Measurements from ENCODE around the gene RALGAPA2.

Gene RALGAPA2

DNA sequence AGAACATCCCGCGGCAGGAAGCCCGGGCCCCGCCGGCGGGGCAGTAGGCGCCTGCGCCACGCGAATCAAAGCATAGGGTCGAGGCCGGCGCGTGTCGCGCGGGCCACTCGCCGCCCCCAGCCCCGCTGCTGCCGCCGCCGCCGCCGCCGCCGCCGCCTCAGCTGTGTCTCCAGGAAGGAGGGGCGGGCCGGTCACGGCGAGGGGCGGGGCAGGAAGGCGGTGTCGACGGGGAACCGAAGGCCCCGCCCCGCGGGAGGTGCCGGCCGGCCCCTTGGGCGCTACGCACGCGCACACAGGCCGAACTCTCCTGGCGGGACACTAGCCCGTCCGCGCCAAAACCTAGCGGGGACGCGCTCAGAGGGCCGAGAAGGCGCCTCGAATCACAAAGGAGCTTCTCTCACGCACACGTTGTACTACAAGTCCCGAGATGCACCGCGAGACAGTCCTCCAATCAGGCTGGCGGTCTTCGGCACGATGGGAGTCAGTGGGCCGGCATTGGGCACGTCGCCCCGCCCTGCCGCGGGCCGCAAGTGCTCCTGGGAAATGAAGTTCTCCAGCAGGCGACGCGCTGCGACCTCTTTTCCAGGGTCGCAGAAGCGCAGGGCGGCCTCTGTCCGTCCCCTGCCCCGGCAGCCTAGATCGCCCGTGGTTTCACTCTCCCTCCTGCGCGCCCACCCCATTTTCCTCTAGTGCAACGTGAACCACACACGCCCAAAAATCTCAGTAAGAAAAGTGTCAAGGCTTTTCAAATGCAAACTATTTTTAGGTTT, at the start of gene RALGAPA2:
Gene RALGAPA2, minus strand, starts transcription at position 171 of the 770 bp plus-strand sequence. Its CDS starts 164 bp downstream, at position 7.
- peak; percentile 92 to 98 for DNase-seq (ENCODE audit: low read depth in 2 of 2)

DNA sequence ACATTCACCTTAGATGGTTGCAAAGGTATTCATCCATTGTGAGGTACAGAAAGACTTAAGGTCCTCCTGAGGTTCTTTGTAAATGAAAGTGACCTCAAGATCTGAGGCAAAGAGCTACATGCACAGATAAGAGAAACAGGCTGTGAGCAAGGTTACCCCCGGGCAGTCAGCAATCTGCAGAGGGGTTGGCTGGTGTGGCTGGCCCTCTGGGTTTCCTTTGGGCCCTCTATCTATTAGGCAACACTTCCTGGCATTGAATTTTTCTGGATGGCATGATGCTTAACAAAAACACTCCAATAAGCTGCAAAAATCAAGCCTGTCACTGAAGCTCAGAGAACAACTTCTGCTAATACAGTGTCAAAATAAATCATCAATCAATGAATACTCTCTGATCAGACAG, 48.9 kb upstream of the RALGAPA2 start:
- no peak for DNase-seq (ENCODE audit: low read depth in 2 of 2)

DNA sequence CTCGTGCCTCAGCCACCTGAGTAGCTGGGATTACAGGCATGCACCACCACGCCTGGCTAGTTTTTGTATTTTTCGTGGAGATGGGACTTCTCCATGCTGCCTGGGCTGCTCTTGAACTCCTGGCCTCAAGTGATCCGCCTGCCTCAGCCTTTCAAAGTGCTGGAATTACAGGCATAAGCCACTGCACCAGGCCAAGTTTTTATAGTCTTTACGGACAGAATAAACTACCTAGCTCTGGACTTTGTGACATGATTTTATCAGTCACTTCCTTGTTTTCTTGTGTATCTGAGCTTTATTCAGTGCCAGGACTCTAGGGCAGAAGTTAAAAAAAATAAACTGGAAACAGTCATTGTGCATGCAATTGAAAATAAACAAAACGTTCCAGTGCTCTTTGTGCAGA, 46.7 kb upstream of the RALGAPA2 start:
- DNase-seq (ENCODE audit: low read depth in 2 of 2), result no peak

DNA sequence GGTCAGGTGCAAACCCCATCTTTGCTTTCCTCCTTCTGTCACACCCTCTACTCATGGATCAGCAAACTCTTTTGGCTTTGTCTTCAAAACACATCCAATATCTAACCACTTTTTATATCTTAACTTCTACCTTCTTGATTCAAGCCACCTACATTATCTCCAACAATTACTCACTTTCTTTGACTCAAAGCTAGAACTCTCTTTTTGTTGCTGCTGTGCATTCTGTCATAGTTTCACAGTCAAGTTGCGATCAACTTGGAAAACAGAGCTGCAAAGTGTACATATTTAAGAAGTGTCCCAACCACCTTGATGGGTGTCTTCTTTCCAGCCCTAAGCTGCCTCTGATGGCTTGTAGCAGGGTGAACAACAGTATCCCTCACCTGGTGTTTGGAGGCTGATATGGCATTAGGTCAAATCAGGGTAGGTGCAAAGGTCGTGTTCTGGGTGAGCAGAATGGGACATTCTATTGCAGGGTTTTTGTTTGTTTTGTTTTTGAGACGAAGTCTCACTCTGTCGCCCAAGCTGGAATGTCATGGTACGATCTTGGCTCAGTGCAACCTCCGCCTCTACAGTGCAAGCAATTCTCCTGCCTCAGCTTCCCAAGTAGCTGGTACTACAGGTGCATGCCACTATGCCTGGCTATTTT, 43.4 kb upstream of the RALGAPA2 start:
- DNase-seq (ENCODE audit: low read depth in 2 of 2), result no peak

DNA sequence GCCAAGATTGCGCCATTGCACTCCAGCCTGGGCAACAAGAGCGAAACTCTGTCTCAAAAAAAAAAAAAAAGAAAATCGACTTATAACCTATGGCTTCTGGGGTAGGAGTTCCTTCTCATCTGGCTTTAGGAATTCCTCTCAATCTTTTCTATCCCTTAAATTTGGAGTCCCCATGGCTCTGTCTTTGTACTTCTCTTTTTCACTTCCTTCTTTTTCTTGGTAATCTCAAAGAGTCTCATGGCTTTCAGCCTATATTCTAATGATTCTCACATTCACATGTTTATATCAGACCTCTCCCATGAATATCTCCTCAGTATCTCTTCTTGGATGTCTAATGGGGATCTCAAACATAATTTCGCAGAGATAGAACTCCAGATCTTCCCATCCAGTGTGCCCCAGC, 42.8 kb upstream of the RALGAPA2 start:
- DNase-seq (ENCODE audit: low read depth in 2 of 2), result no peak

DNA sequence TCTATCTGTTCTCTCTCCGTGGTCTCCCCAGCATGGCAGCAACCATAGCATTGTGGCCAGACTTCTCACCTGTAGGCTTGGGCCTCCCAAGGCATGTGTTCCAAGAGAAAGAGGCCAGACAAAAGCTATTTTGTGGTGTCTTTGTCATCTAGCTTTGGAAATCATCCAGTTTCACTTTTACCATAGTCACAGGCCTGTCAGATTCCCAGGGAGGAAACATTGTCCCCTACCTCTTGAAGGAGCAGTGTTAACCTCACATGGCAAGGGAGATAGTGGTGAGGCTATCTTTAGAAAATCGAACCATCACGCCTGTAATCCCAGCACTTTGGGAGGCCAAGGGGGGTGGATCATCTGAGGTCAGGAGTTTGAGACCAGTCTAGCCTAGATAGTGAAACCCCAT, 42.3 kb upstream of the RALGAPA2 start:
- no peak for DNase-seq (ENCODE audit: low read depth in 2 of 2)

DNA sequence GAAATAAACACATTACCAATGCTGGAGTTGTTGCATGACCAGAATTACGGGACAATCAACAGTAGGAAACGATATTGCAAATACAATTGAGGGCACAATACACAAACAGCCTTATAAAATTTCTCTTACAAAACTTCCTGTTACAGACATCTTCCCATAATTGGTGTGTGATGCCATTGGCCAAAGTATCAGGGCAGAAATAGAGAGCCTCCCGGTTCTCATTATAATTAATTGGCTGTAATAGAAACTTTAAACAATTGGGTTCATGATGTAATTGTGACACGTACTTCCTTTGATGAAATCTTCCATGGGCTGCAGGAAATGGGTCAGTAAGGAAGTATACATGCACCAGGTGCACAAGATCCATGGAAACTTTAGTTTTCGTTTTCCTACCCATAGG, 40.3 kb upstream of the RALGAPA2 start:
- DNase-seq (ENCODE audit: low read depth in 2 of 2), result no peak

DNA sequence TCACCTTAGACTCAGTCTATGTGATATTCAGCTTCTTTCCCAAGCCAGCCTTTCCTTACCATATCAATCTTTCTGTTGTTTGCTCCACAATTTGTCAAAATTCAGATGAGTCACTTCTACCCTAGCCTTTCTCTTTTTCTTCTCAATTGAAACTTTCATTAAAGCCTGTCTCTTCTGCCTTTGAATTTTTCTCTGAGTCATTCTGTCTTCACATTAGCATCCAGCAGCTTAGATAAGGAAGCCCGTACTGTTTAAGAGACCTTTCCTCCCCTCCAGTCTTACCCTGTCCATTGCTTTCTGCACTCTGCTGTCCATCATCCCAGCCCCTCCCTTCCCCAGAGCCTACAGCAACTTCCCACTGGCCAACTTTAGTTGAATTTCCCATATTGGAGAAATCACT, 34.9 kb upstream of the RALGAPA2 start:
- no peak for DNase-seq (ENCODE audit: low read depth in 2 of 2)

DNA sequence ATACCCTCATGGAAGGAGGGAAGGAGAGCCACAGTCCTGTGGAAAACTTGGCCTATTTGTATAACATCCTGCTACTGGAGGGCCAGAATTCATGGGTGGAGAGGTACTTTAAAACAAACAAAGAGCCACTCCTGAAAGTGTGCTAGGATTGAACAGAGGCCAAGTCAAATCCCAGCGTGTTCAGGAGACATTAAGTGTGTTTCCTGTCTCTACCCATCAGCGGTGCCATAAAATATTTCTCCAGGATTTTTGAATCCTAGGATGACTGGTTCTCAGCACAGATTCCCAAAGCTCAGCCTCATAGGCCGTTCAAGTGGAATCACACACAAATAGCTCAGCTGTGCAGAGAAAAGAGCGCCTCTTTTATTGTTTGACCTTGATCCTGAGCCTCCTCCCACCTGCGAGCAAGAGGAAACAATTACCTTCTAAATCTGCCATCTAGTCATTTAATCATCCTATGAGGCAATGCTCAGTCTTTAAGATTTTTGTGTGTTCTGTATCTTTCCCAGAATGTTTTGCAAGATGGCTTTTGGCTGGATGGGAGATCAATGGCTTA, 31.8 kb upstream of the RALGAPA2 start:
- no peak for DNase-seq (ENCODE audit: low read depth in 2 of 2)

DNA sequence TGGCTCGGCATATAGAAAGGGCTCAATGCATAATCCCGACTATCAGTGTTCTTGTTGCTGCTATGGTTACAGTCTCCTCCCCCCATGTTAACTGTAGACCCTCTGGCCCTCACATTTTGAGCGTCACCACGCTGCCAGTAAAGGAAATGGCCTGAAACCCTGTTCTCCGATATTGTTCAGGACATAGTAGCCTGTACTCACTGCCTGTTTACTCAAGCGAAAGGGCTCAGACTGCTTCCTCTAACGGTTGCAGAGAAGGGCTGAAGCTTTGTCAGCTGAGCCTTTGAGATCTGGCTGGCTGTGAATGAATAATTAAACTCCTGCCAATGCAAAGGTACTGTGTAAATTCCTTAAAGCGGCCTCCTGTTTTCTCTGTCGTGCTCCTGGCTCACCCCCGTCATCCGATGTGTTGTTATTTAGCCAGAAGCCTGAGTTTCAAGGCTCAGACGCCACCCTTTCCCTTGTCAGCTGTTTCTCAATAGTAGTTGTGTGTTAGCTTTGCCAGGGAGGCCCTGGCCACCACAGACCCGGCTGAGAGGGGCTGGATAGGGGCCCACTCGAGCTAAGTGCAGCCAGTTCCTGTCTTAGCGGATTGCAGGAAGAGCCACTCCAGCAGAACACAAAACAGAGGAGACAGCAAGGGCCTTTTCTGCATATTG, 31.2 kb upstream of the RALGAPA2 start:
- DNase-seq (ENCODE audit: low read depth in 2 of 2), result no peak

DNA sequence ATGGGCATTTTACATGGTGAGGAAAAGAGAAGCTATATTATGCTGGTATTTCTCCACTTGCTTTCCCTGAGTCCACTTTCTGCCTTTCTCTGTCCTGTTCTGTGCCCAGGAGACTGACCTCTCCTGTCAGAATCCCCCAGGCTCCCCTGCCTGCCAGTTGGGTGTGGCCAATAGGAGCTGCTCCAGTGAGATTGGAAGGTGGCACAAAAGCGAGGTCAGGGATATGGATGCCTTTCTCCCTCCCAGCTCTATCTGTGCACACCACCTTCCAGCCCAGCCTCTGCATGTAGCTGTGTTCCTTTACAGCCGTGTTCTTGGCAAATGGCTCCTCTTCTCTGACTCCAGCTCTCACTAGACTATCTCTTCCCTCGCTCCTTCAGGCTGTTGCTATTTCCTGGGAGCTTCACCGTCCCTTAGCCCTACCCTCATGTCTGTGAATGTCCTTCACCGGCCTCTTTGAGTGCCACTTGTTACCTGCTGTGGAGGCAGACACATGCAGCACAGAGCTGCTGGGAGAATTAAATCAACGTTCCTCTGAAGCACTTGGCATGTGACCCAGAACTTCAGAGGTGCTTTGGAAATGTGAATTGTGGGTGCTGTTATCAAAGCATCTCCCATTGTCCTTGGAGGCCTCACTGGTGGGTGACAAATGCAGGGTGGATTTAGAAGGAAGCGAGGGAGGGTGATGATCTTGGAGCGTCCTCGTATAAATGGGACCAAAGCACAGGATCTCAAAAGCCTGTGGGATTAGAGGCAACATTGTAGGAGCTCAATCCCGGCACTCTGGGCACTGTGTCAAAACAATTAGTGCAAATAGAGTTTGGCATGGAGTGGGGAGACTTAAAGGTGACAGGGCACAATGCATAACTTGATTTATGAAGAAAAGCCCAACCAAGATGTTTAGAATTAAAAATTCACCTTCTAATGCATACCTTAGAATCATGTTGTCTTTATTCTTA, 28.9 kb upstream of the RALGAPA2 start:
- no peak for DNase-seq (ENCODE audit: low read depth in 2 of 2)

DNA sequence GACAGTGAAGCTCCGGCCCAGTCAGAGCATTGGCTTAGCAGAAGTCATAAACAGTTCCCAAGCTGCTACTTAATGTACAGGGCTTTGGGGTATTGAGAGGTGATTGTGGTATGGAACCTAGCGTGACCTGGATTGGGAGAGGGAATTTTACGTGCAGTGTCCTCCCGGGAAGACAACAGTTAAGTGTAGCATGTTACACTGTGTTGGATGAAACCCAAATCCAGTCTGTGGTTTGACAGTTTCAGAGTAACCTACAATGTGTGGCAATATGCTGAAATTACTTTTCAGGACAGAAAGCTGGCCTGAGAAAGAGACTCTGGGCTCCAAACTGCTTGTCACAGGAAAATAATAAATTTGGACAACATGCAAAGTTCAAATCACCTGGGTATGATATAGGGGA, 28.1 kb upstream of the RALGAPA2 start:
- DNase-seq (ENCODE audit: low read depth in 2 of 2), result no peak

DNA sequence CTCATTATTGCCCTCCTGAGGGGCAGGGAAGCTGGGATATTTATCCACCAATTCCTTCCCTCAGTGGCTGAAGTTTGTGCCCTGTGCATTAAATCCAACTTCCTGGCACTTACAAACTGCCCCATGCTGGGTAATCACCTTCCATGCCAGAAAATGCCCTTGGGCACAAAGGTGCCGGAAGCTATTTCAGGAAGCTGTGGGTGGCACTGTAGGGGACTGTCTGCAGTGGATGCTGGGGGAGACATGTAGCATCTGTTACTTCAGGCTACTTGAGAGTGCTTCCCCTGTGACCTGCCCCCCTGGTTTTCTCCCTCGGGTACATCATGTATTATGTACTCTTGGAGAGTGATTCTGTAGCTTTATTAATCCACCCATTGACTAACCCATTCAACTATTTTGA, 24.7 kb upstream of the RALGAPA2 start:
- DNase-seq (ENCODE audit: low read depth in 2 of 2), result no peak

DNA sequence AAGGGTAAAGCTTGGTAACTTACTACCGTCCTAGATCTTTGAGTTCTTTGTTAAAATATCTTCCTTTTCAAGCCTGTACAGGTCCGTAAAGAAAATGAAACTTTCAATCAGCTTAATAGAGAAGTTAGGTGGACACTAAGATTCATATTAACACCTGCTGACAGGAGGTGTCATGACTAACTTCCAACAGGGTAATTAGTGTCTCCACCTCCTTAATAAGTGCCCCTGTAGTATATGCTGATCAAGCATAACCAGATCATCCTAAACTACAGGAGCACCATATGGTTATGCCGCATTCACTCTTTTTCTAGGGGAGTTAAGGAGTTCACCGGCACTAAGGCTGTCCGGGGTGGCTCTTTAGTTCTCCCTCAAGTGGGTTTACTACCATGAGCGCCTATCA, 23.9 kb upstream of the RALGAPA2 start:
- no peak for DNase-seq (ENCODE audit: low read depth in 2 of 2)

DNA sequence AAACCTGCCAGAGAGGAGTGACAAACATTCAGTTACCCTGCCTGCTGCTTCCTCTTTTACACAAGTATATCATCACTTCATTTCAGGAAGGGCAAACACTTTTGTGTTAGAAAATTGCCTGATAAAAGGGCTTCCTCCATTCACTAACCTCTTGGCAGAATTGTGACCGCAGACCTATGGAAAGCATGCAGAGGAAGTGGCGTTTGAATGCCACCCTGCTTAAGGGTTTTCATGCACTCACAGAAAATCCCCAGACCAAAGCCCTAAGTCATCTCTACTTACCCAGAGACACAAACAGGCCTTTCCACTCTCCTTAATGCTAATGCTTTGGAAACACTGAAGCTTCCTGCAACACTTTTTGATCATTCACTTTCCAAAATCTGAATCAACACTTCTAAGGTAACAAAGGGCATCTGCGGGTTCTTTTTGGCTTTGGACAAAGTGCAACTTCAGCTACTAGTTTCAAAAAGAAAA, 22.1 kb upstream of the RALGAPA2 start:
- DNase-seq (ENCODE audit: low read depth in 2 of 2), result no peak

DNA sequence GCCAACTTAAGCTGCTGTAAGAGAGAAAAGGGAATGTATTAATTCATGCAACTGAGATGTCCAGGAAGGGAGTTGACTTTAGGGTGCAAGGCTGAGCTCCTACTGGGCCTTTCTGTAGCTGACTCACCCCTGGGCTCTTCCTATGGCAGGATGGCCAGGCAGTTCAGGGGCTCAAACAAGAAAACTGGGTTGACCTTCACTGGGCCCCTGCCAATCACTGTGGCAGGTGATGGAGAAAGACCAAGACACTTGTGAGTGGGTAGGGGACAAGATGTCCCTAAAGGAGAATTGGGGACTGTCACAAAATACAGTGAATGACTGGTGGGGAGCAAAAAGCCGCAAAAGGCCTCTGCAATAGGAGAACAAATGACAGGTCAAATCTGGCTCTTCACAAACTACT, 21.5 kb upstream of the RALGAPA2 start:
- no peak for DNase-seq (ENCODE audit: low read depth in 2 of 2)

DNA sequence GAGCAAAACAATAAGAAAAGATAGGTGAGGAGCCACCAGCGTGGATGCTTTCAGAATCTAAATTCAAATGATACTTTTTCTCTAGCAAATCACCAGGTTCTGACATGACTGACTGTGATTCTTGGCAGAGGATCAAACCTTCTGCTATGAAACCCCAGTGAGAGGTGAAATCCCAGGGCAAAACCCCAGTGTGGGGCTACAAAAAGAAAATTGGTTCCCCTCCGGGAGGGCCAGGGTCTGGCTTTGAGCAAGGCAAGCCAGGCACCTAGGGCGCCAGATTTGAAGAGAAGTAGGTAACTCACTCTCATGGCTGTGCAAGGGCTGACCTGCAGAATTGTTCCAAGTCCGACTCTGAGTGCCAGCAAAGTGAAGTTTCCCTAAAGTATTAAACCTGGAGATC, 20.2 kb upstream of the RALGAPA2 start:
- DNase-seq (ENCODE audit: low read depth in 2 of 2), result no peak

DNA sequence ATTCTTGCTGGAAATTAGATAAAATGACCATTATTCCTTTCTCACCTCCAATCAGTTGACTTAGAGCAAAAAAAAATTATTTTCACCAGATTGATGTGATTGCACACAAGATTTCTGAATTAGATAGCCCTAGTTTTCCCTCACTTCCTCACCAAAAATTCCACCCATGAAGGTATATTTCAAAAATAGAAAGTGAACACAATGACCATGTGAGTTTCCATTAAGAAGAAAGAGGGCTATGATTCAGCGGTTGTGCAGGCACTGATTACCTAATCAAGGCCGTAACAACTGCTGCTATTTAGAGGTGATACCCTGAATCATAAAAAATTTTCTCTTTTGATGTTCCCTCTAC, 19.5 kb upstream of the RALGAPA2 start:
- DNase-seq (ENCODE audit: low read depth in 2 of 2), result no peak

DNA sequence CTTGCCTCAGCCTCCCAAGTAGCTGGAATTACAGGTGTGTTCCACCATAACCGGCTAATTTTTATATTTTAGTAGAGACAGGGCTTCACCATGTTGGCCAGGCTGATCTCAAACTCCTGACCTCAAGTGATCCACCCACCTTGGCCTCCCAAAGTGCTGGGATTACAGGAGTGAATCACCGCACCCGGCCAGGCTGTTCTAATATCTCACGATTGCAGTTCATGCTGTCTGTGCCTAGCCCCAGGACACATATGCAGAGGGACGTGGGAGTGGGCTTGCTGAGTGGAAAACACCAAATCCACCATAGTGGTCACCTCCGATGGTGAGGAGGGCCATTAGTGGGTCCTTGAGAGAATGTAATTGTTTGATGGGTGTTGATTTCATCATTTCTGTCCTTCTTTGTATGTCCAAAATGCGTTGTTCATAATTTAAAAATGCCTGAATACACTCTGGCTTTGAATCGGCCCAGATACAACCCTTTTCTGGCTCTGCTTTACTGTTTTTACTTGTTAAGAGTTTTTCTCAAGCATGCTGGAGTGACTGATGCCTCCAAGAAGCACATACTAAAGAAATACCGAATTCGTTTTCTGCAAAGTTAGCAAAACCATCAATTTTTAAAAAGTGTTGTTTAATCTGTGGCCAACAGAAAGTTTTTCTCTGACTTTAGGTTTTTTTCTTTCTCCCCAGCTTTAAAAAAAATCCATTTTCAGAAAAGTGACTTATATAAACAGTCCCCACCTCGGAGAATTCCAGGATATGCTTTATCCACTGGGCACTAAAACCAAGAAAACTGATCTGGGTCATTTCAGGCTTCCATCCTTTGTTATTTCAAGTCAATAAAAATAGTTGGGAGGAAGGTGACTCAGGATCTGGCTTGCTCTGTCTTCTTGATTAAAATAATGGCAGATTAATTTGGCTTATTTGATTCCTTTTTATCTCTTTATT, 18.8 kb upstream of the RALGAPA2 start:
- DNase-seq (ENCODE audit: low read depth in 2 of 2), result no peak

DNA sequence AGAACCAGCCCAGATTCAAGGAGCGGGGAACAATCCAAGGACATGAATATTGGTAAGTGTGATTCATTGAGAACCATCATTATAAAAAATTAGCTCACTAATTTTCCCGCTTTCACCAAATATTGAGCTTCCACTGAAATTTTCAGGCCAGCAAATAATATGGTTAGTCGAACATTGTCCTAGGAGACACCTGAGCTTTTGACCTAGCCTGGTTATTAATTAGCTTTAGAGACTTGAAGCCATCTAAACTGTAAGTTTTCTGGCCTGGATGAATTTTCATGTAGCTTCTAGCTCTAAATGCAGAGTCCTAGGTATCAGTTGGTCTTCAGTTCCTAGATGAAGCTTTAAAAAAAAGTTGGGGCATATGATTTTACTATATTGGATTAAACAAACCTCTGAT, 17.1 kb upstream of the RALGAPA2 start:
- DNase-seq (ENCODE audit: low read depth in 2 of 2), result no peak

Measured in stimulated activated CD4-positive, alpha-beta T cell treated with anti-CD3 and anti-CD28 coated beads, Interleukin-1b, Interleukin-23, amount 100 ng/mL, for 4 hours (primary cell).